Effector CD4-positive, alpha-beta T cell (primary cell): Measurements from ENCODE around the gene FANCC.

ENCODE experiments used
- DNase-seq: peaks from one replicate; pipeline ENCODE4 v3.0.0-alpha.2; 2020

The FANCC gene

GRCh38 chr9:95140821-95141220 lies 176.7 kb downstream of the FANCC start:
- no peak for DNase-seq

- no peak for DNase-seq
These were observed 178.4 kb downstream of the FANCC start for GRCh38 chr9:95139126-95139525.

- no peak for DNase-seq
These were observed 179.0 kb downstream of the FANCC start for GRCh38 chr9:95138474-95138873.

GRCh38 chr9:95137587-95138145 lies 179.8 kb downstream of the FANCC start:
- DNase-seq = no peak

GRCh38 chr9:95135756-95136155 lies 181.8 kb downstream of the FANCC start:
- no peak for DNase-seq

GRCh38 chr9:95134457-95134881 lies 183.0 kb downstream of the FANCC start:
- no peak for DNase-seq

- no peak for DNase-seq
These were observed 184.2 kb downstream of the FANCC start for GRCh38 chr9:95133325-95133705.

- DNase-seq = no peak
These were observed 184.9 kb downstream of the FANCC start for GRCh38 chr9:95132366-95133324.

GRCh38 chr9:95131023-95131943 lies 186.2 kb downstream of the FANCC start:
- DNase-seq = peak; percentile 27

- no peak for DNase-seq
These were observed 187.0 kb downstream of the FANCC start for GRCh38 chr9:95130484-95130883.

- no peak for DNase-seq
These were observed 187.8 kb downstream of the FANCC start for GRCh38 chr9:95129476-95130291.

- no peak for DNase-seq
These were observed 189.4 kb downstream of the FANCC start for GRCh38 chr9:95128177-95128524.

- DNase-seq = peak; percentile 55
These were observed 190.0 kb downstream of the FANCC start for GRCh38 chr9:95127249-95128176.

- no peak for DNase-seq
These were observed 190.8 kb downstream of the FANCC start for GRCh38 chr9:95126739-95127138.

- no peak for DNase-seq
These were observed 191.9 kb downstream of the FANCC start for GRCh38 chr9:95125652-95126051.

- no peak for DNase-seq
These were observed 192.7 kb downstream of the FANCC start for GRCh38 chr9:95124582-95125367.

GRCh38 chr9:95120781-95121370 lies 196.6 kb downstream of the FANCC start:
- no peak for DNase-seq

GRCh38 chr9:95118596-95118995 lies 198.9 kb downstream of the FANCC start:
- DNase-seq = no peak

GRCh38 chr9:95116808-95117204 lies 200.7 kb downstream of the FANCC start:
- DNase-seq = no peak
